HCT116 (cell line): ENCODE results near the gene MYOG. TPM values are rescaled to one million over a fixed set of nuclear protein-coding genes. Genes with fewer than 3 reads are reported as not detected.

Source experiments
- ATAC-seq: fragments of 200-7000 bp; cut with Tn5 transposase; 2 replicates; pipeline ENCODE4 v1.9.1; 2020; ENCODE audit warnings: mild to moderate bottlenecking, moderate library complexity
- BruUV-seq: library from RNA; stranded (reverse); fragments of 400-500 nt; replicated peaks from 2 replicates; lab custom pipeline; 2021; lab: Mats Ljungman, UMichigan
- CTCF ChIA-PET: fragments of 300-600 bp; sonication (Branson Sonifier 250); formaldehyde crosslinking; loops from one replicate; lab custom pipeline; 2021; ENCODE audit warnings: antibody characterized with exemption; lab: Charles Lee
- POLR2A ChIA-PET: fragments of 300-600, 350-600 bp; sonication (Branson Sonifier 250); formaldehyde crosslinking; loops from one replicate; lab custom pipeline; 2021; ENCODE audit warnings: antibody characterized with exemption; lab: Charles Lee
- RAD21 ChIA-PET, 2 experiments: fragments of 300-600 bp; sonication (Branson Sonifier 250); formaldehyde crosslinking; loops; one replicate each; lab custom pipeline; 2023; ENCODE audit warnings: low total read pairs in 2 of 2; ENCODE audit not compliant: uncharacterized antibody in 2 of 2, unreplicated experiment in 2 of 2, low non-redundant PET in 1 of 2; lab: Charles Lee
- DNase-seq: peaks from one replicate; pipeline ENCODE4 v3.0.0-alpha.2; 2010; ENCODE audit warnings: low read depth, low spot score
- H2AFZ ChIP-seq: fragments of 200-600 bp; shearing (Covaris generic), sonication (generic); 2 replicates; pipeline ENCODE4 v1.6.1; 2017; ENCODE audit warnings: low read depth, mixed run types, mixed read lengths, antibody characterized with exemption, low read length; ENCODE audit not compliant: poor library complexity, severe bottlenecking
- H3K27ac ChIP-seq: 2 replicates; pipeline ENCODE4 v1.5.1; 2012; ENCODE audit warnings: low read depth, low read length
- H3K27me3 ChIP-seq: fragments of 200-600 bp; sonication (generic); 2 replicates; pipeline ENCODE4 v1.6.1; 2016; ENCODE audit warnings: mixed run types, low read length, mixed read lengths; ENCODE audit not compliant: insufficient read depth
- H3K36me3 ChIP-seq, 2 experiments: fragments of 200-500 bp in 1 of 2; fragments of 200-600 bp in 1 of 2; sonication (Bioruptor generic) in 1 of 2; sonication (generic) in 1 of 2; 2 replicates each; pipeline versions ENCODE4 v1.5.1 to v1.6.1; 2014 to 2016; ENCODE audit warnings: low read length in 2 of 2, inconsistent platforms in 1 of 2, mixed read lengths in 1 of 2, mixed run types in 1 of 2; ENCODE audit not compliant: insufficient read depth in 2 of 2, control insufficient read depth in 1 of 2
- H3K4me1 ChIP-seq, 2 experiments: fragments of 200-600 bp in 1 of 2; sonication (generic) in 1 of 2; 2 replicates each; pipeline versions ENCODE4 v1.5.1 to v1.6.1; 2012 to 2017; ENCODE audit warnings: low read length in 2 of 2, inconsistent platforms in 1 of 2, mild to moderate bottlenecking in 1 of 2, mixed read lengths in 1 of 2, mixed run types in 1 of 2, moderate library complexity in 1 of 2; ENCODE audit not compliant: insufficient read depth in 2 of 2, control insufficient read depth in 1 of 2
- H3K4me2 ChIP-seq: fragments of 200-600 bp; sonication (generic); 2 replicates; pipeline ENCODE4 v1.6.1; 2017; ENCODE audit warnings: mixed run types, low read length, mixed read lengths
- H3K4me3 ChIP-seq, 2 experiments: fragments of 200-600 bp in 1 of 2; sonication (generic) in 1 of 2; replicated peaks in 1 of 2; 2 replicates each; pipeline ENCODE4 v1.5.1; 2011 to 2016; ENCODE audit warnings: low read length in 2 of 2, control low read depth in 1 of 2, low read depth in 1 of 2, mild to moderate bottlenecking in 1 of 2, mixed read lengths in 1 of 2, mixed run types in 1 of 2
- H3K79me2 ChIP-seq: fragments of 200-600 bp; sonication (generic); 2 replicates; pipeline ENCODE4 v1.6.1; 2017; ENCODE audit warnings: mild to moderate bottlenecking, mixed run types, low read length, moderate library complexity, mixed read lengths; ENCODE audit not compliant: insufficient read depth
- H3K9ac ChIP-seq: fragments of 200-600 bp; sonication (generic); 2 replicates; pipeline ENCODE4 v1.6.1; 2016; ENCODE audit warnings: low read length, mixed read lengths
- H3K9me2 ChIP-seq: fragments of 200-600 bp; sonication (generic), shearing (Covaris generic); 2 replicates; pipeline ENCODE4 v1.6.1; 2017; ENCODE audit warnings: mixed run types, mild to moderate bottlenecking, moderate library complexity; ENCODE audit not compliant: insufficient read depth
- H3K9me3 ChIP-seq, 2 experiments: fragments of 200-500 bp in 1 of 2; fragments of 200-600 bp in 1 of 2; sonication (Bioruptor generic) in 1 of 2; sonication (generic) in 1 of 2; 2 replicates each; pipeline ENCODE4 v1.6.1; 2014 to 2017; ENCODE audit warnings: low read length in 2 of 2, mixed read lengths in 2 of 2, inconsistent platforms in 1 of 2, low read depth in 1 of 2, mild to moderate bottlenecking in 1 of 2, mixed run types in 1 of 2, moderate library complexity in 1 of 2; ENCODE audit not compliant: control insufficient read depth in 1 of 2, insufficient read depth in 1 of 2
- H4K20me1 ChIP-seq: fragments of 200-600 bp; sonication (generic), shearing (Covaris generic); 2 replicates; pipeline ENCODE4 v1.6.1; 2017; ENCODE audit warnings: mixed run types, mild to moderate bottlenecking, moderate library complexity; ENCODE audit not compliant: insufficient read depth
- CBX3 ChIP-seq: IDR thresholded peaks from 2 replicates; pipeline ENCODE4 v1.6.1; 2012; ENCODE audit warnings: low read depth
- ELF1 ChIP-seq: IDR thresholded peaks from 2 replicates; pipeline ENCODE4 v1.6.1; 2012; ENCODE audit warnings: low read depth, borderline replicate concordance
- JUND ChIP-seq: IDR thresholded peaks from 2 replicates; pipeline ENCODE4 v1.6.1; 2012
- RAD21 ChIP-seq: IDR thresholded peaks from 2 replicates; pipeline ENCODE4 v1.6.1; 2012; ENCODE audit warnings: low read depth, mild to moderate bottlenecking
- REST ChIP-seq: IDR thresholded peaks from 2 replicates; pipeline ENCODE4 v1.6.1; 2012; ENCODE audit warnings: low read depth
- SP1 ChIP-seq: IDR thresholded peaks from 2 replicates; pipeline ENCODE4 v1.6.1; 2012; ENCODE audit warnings: low read depth
- TCF7L2 ChIP-seq: IDR thresholded peaks from 2 replicates; pipeline ENCODE4 v1.7.0; 2011; ENCODE audit warnings: borderline replicate concordance, inconsistent platforms; ENCODE audit not compliant: insufficient read depth, insufficient read length; ENCODE audit errors: extremely low read depth
- ZNF274 ChIP-seq: fragments of 200-500 bp; sonication (Bioruptor generic); IDR thresholded peaks from 2 replicates; pipeline ENCODE4 v1.6.1; 2014; ENCODE audit warnings: mild to moderate bottlenecking, low read depth, low read length, inconsistent platforms
- intact Hi-C: fragments of 100-400 bp; cut with micrococcal nuclease; formaldehyde crosslinking; loops from 2 replicates; pipeline ENCODE4 v1.10.0; 2022
- total RNA-seq: library from RNA; stranded (reverse); gene quantifications from one replicate; pipeline ENCODE4 v1.2.1, GENCODE V29; 2021; ENCODE audit not compliant: unreplicated experiment
- TF ChIP-seq, protein P1 (sequence below), 3 experiments: fragments of 200-600 bp in 1 of 3; sonication (generic) in 1 of 3; IDR thresholded peaks in 2 of 3; conservative IDR thresholded peaks in 1 of 3; 2 replicates each; pipeline ENCODE4 v1.5.1; 2012 to 2017; ENCODE audit warnings: low read depth in 2 of 3, low read length in 2 of 3, antibody characterized with exemption in 1 of 3, borderline replicate concordance in 1 of 3, control low read depth in 1 of 3, mild to moderate bottlenecking in 1 of 3, mixed read lengths in 1 of 3, mixed run types in 1 of 3, moderate library complexity in 1 of 3; ENCODE audit not compliant: insufficient read depth in 1 of 3
- TF ChIP-seq, protein P2 (sequence below): IDR thresholded peaks from 2 replicates; pipeline ENCODE4 v1.6.1; 2012

MYOG gene
- total RNA-seq, 1 experiment from 2014 or later = not detected

DNA sequence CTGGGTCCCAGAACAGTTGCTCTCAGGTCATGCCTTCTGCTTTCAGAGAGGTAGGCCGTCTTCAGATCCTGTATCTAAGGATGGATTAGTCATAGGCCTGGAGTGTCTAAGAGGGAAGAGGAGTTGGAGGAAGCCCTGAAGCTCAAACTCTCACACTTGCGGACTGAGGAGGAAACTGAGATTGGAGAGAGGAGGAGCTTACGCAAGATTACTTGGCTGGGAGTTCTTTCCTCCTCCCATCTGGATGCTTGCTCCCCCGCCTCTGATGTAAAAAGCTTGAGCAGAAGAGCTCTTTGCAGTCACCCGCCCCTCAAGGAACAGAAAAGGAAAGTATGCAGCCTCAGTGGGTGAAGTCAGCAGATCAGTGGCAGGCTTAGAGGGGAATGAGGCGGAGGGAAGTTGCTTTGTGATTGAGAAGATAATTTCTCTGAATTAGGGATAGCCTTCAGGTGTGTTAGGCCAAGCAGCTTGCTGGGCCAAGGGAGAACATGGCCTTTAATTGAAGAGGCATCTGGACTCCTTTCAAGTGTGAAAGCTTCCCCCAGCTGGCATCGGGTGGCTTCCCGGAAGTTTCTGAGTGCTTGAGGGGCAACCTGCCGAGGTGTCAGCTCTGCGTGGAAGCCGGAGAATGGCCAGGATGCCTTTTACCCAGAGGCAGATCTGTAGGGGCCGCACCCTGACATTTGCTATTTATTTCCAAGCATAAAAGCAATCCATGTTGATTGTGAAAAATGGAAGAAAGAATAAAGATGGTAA lies 48.3 kb upstream of the MYOG start (continued):
- no peak for TF ChIP-seq REST

GRCh38 chr1:203131548-203132200 lies 45.9 kb upstream of the MYOG start:
- Histone ChIP-seq H3K4me1 (peaks cover 16 to 47% of the 10 kb centered on the region in 2 experiments; a peak in 3 of 4 replicates), H3K4me2 (no peak overlapping the region), H3K9me3 (no peaks in the 10 kb centered on the region), H3K79me2 (no peaks in the 10 kb centered on the region), H3K4me3 (no peak overlapping the region), H3K27me3 (no peaks in the 10 kb centered on the region), H4K20me1 (no peaks in the 10 kb centered on the region), H3K9me2 (no peaks in the 10 kb centered on the region), H2AFZ (no peak overlapping the region), H3K36me3 (no peaks in the 10 kb centered on the region), H3K9ac (no peak overlapping the region), H3K27ac (no peak overlapping the region)
- ChIA-PET POLR2A (no interaction called here), RAD21 (no interaction called here), CTCF (interaction anchor here (1.4 to 3.1 kb wide), 2 partner anchors 10 to 17 kb away, joined by 4 to 12 read pairs; no protein-coding TSS in a partner anchor)
- ATAC-seq = no peak
- BruUV-seq = no TSS peak
- intact Hi-C loops = no loop called here
- DNase-seq = no peak
- TF ChIP-seq TCF7L2 (no peak), SP1 (no peak), CBX3 (no peak), JUND (no peak), ELF1 (no peak), REST (no peak), RAD21 (no peak), ZNF274 (no peak)
- TF ChIP-seq, protein P1, sequence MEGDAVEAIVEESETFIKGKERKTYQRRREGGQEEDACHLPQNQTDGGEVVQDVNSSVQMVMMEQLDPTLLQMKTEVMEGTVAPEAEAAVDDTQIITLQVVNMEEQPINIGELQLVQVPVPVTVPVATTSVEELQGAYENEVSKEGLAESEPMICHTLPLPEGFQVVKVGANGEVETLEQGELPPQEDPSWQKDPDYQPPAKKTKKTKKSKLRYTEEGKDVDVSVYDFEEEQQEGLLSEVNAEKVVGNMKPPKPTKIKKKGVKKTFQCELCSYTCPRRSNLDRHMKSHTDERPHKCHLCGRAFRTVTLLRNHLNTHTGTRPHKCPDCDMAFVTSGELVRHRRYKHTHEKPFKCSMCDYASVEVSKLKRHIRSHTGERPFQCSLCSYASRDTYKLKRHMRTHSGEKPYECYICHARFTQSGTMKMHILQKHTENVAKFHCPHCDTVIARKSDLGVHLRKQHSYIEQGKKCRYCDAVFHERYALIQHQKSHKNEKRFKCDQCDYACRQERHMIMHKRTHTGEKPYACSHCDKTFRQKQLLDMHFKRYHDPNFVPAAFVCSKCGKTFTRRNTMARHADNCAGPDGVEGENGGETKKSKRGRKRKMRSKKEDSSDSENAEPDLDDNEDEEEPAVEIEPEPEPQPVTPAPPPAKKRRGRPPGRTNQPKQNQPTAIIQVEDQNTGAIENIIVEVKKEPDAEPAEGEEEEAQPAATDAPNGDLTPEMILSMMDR (IDR thresholded peaks at IDR 0.05 in 2 of 3, conservative IDR thresholded peaks at IDR 0.05 in 1 of 3; ENCODE audit: borderline replicate concordance in 1 of 3, insufficient read depth in 1 of 3, low read depth in 2 of 3, low read length in 2 of 3) = no peak
- TF ChIP-seq, protein P2, sequence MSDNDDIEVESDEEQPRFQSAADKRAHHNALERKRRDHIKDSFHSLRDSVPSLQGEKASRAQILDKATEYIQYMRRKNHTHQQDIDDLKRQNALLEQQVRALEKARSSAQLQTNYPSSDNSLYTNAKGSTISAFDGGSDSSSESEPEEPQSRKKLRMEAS = no peak
